AG20443 (cell line): Measurements from ENCODE around the gene GCLC.
A peak's percentile ranks its signal among the peaks of the same experiment; 100 is the strongest.
"Not testable (repeated sequence)": the region's sequence is repeated elsewhere in the genome, so short reads cannot be mapped to it uniquely, and the experiment has no call there.

Source experiments
- DNase-seq: peaks from one replicate; pipeline ENCODE4 v3.0.0; 2012; ENCODE audit warnings: low spot score, mixed read lengths

The GCLC gene

GRCh38 chr6:53492860-53493634 is 51.9 kb downstream of the GCLC start:
- DNase-seq, result peak; percentile 49

GRCh38 chr6:53487080-53487479 is 57.8 kb downstream of the GCLC start:
- DNase-seq, result no peak

GRCh38 chr6:53486679-53487078 is 58.2 kb downstream of the GCLC start:
- DNase-seq, result no peak

GRCh38 chr6:53484476-53485280 is 60.2 kb downstream of the GCLC start:
- DNase-seq, result peak; percentile 41

- DNase-seq, result no peak
Measured at GRCh38 chr6:53483423-53484353, 61.2 kb downstream of the GCLC start.

GRCh38 chr6:53481323-53481722 is 63.6 kb downstream of the GCLC start:
- DNase-seq, result no peak

- DNase-seq, result not testable (repeated sequence)
Measured at GRCh38 chr6:53480774-53481173, 64.1 kb downstream of the GCLC start.

- no peak for DNase-seq
Measured at GRCh38 chr6:53479871-53480270, 65.0 kb downstream of the GCLC start.

GRCh38 chr6:53476964-53477363 is 67.9 kb downstream of the GCLC start:
- peak; percentile 29 for DNase-seq

- no peak for DNase-seq
Measured at GRCh38 chr6:53474010-53474409, 70.9 kb downstream of the GCLC start.

- no peak for DNase-seq
Measured at GRCh38 chr6:53469163-53469562, 75.7 kb downstream of the GCLC start.

GRCh38 chr6:53466257-53466656 is 78.6 kb downstream of the GCLC start:
- DNase-seq, result no peak

- no peak for DNase-seq
Measured at GRCh38 chr6:53465732-53466131, 79.2 kb downstream of the GCLC start.

- peak; percentile 46 for DNase-seq
Measured at GRCh38 chr6:53464927-53465460, 79.9 kb downstream of the GCLC start.

- no peak for DNase-seq
Measured at GRCh38 chr6:53464483-53464882, 80.4 kb downstream of the GCLC start.

GRCh38 chr6:53461696-53462095 is 83.2 kb downstream of the GCLC start:
- DNase-seq, result no peak

- DNase-seq, result no peak
Measured at GRCh38 chr6:53461041-53461656, 83.8 kb downstream of the GCLC start.

GRCh38 chr6:53458105-53458866 is 86.6 kb downstream of the GCLC start:
- no peak for DNase-seq

- DNase-seq, result no peak
Measured at GRCh38 chr6:53456809-53457208, 88.1 kb downstream of the GCLC start.

GRCh38 chr6:53455678-53456077 is 89.2 kb downstream of the GCLC start:
- no peak for DNase-seq

GRCh38 chr6:53451165-53451564 is 93.7 kb downstream of the GCLC start:
- no peak for DNase-seq
